RCC 7860 (cell line): Measurements from ENCODE around the gene NAGK.
"Not testable (repeated sequence)": the region's sequence is repeated elsewhere in the genome, so short reads cannot be mapped to it uniquely, and the experiment has no call there.

ENCODE experiments used
- DNase-seq: peaks from one replicate; pipeline ENCODE4 v3.0.0-alpha.2; 2015; ENCODE audit warnings: low spot score
- FAIRE-seq: peaks from 2 replicates; lab custom pipeline; 2012; peaks lifted over from hg19 to GRCh38; lab: Jason Lieb, UNC

NAGK gene

DNA sequence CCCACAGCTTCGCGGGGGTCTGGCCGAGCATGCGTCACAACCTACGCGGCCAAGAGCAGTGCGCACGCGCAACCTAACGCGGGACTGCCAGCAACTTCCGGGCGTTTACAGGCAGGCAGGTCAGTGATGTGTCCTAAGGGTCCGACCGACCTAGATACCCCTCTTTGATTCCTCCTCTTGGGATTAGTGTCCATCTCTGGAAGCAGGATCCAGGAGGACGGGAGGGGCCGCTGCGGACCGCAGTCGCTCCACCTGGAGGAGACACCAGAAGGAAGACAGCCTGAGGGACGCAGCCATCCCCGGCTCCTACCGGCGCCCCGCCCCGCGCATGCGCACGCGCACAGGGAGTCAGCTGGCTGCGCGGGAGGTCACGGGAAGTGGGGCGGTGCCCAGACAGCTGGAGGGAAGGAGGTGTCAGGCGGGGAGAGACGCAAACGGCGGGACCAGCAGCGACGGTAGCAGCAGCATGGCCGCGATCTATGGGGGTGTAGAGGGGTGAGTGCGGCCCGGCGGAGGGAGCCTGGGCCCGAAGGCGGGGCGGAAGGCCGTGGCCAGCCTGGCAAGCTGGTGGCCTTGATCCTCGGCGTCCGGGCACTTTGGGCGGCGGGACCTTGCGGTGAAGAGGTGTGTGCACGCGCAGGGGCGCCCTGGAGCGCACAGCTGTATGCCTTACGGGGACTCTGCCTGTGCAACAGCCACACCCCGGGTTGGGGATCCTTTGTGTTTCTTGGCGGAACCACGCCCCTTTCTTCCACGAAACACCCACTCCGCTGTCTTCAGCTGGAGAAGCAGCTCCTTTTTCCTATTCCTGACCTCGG, at the start of gene NAGK:
Gene NAGK (plus strand): TSS at position 431 of the 818 bp plus-strand sequence. CDS start 36 bp downstream, at position 467.
- FAIRE-seq, result no peak
- peak; percentile 87 for DNase-seq

DNA sequence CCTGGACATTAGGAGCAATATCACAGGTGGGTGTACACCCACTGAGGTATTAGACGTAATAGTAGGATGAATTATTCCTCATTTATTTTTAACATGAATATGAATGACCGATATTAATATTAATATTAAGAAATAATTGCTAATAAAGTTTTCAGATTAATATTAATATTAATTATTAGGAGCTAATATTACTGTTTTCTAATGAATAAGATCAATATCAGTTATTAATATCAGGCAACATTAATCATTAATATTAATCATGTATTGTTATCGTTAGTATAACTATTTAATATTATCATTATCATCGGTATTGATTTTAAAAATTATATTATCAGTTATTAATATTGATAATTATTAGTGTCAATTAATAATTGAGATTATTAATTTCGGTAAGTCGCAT, 48.5 kb upstream of the NAGK start:
- not testable (repeated sequence) for DNase-seq, FAIRE-seq

DNA sequence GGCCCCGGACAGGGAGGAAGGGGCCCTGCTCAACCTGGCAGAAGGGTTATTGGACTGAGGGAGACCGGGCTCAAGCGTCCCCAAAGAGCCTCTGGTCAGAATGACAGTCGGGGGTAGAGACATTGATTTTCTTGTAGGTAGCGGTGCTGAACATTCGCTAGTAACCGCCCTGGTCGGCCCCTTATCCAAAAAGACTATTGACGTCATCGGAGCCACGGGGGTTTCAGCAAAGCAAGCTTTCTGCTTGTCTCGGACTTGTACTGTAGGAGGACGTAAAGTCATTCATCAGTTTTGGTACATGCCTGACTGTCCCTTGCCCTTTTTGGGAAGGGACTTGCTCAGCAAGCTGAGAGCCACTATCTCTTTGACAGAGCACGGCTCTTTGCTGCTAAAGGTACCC, 47.1 kb upstream of the NAGK start:
- not testable (repeated sequence) for DNase-seq, FAIRE-seq

DNA sequence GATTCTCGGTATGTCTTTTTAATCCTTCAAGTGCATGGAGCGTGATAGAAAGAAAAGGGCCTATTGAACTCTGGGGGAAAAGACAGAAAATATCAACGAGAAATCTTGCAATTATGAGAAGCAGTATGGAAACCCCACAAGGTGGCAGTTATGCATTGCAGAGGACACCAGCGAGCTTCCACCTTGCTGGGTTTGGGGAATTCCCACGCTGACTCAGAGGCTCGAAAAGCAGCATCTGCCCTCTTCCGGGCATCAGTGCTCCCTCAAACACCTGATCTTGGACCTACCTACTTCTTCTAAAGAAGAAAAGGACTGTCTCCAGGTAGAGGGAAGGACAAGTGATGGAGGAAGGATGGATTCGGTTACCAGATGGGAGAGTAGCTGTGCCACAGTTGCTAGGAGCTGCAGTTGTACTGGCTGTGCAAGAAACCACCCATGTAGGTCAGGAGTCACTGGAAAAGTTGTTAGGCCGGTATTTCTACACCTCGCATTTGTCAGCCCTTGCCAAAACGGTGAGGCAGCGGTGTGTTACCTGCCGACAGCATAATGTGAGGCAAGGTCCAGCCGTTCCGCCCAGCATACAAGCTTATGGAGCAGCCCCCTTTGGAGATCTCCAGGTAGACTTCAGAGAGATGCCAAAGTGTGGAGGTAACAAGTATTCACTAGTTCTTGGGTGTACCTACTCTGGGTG, 44.8 kb upstream of the NAGK start:
- FAIRE-seq, DNase-seq: not testable (repeated sequence)

DNA sequence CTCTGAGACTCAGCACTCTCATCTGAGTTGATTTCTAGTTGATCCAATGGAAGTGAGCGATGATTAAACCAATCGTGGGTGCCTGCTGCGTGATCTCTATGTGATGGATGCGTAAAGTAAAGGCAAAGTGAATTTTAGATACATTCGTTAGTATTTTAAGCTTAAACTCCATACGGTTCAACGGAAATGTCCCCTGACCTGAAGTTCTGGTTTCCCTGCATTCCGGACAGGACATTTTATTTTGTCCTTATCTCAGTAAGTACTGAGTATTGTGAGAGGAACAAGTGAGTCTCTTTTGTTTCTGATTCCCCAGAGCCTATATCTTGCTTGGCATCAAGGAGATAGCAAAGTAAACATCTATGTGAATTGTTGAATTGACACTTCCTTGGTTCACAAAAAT, 32.2 kb upstream of the NAGK start:
- not testable (repeated sequence) for DNase-seq, FAIRE-seq

DNA sequence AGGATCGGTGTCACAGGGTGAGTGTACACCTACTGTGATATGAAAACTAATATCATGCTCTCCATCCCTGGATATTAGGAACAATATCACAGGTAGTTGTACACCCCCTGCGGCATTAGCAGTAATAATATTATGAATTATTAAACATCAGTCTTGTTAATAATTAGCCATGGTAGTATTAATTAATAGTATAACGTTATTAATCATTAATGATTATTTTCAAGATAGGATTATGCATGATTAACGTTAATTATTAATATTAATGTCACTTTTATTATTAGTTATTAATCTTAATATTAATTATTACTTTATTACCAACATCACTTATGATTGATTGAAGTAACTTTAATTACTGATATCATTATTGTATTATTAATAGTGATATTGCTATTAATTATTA, 26.2 kb upstream of the NAGK start:
- FAIRE-seq (peak; percentile 56), DNase-seq (no peak)

DNA sequence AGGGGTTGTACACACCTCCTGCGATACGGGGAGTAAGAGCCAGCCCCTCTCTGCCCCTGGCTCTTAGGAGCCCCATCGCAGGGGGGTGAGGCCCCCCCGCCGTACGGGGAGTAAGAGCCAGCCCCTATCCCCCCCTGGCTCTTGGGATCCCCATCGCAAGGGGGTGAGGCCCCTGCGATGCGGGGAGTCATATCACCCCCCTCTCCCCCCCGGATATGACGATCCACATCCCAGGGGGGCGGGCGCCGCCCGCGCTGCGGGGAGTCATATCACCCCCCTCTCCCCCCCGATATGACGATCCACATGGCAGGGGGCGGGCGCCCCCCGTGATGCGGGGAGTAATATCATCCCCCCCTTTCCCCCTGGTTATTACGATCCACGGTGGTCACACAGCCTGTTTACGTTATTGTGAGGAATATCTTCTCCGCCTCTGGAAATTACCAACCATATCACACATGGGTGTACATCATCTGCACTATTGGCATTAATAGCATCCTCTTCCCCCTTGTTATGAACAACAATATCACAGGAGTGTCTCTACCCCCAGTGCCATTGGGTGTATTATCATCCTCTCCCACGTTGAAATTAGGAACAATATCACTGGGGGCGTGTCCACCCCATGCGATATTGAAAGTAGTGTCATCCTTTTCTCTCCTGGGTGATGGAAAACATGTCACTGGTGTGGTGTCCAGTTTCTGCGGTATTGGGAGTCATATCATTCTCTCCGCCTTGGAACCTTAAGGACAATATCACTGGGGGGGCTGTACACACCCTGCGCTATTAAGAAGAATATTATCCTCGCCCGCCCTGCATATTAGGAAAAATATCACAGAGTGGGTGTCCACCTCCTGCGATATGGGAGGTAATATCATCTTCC, 24.7 kb upstream of the NAGK start:
- DNase-seq (no peak), FAIRE-seq (no peak)

DNA sequence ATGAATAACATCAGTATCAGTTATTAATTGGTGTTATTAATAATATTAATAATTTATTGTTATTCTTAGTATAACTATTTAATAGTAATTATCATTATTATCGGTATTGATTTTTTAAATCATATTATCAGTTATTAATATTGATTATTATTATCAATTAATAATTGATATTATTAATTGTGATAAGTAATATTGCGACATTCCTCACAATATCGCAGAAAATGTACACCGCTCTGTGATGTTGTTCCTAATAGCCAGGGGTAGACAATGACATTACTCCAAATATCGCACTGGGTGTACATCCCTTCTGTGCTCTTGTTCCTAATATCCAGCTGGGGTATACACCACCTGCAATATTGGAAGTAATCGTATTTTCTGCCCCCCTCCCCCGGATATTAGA, 23.3 kb upstream of the NAGK start:
- DNase-seq (no peak), FAIRE-seq (peak; percentile 75)

DNA sequence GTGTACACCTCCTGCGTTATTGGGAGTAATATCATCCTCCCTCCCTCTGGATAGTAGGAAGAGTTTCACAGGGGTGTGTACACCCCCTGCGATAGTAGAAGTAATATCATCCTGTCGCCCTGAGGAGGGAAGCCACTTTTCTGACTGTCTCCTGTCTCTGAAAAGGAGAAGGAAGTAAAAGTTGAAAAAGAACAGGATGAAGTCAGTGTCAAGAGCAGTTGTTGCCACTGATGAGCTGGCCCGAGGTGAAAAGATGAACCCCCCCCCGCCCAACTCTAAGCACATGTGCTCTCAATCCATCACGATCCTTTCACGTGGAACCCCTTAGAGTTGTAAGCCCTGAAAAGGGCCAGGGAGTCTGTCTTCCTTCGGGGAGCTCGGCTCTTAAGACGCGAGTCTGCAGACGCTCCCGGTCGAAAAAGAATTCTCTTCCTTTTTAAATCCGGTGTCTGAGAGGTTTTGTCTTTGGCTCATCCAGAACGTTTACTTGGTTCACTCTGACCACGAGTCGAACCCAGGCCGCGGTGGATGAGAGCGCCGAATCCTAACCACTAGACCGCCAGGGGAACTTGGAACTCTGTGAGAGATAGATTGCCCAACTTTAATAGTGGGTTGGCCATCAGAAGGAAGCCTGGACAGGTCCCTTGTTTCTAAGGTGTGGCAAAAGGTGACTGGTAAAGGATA, 22.4 kb upstream of the NAGK start:
- DNase-seq, result no peak
- FAIRE-seq, result no peak

DNA sequence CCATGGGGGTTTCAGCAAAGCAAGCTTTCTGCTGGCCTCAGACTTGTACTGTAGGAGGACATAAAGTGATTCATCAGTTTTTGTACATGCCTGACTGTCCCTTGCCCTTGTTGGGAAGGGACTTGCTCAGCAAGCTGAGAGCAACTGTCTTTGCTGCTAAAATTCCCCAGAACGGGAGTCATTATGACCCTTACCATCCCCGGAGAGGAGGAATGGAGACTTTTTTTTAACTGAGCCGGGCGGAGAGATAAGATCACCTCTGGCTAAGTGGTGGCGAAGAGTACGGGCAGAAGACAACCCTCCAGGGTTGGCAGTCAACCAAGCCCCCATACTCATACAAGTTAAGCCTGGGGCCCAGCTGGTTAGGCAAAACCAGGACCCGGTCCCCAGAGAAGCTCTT, 20.4 kb upstream of the NAGK start:
- DNase-seq (no peak), FAIRE-seq (no peak)

DNA sequence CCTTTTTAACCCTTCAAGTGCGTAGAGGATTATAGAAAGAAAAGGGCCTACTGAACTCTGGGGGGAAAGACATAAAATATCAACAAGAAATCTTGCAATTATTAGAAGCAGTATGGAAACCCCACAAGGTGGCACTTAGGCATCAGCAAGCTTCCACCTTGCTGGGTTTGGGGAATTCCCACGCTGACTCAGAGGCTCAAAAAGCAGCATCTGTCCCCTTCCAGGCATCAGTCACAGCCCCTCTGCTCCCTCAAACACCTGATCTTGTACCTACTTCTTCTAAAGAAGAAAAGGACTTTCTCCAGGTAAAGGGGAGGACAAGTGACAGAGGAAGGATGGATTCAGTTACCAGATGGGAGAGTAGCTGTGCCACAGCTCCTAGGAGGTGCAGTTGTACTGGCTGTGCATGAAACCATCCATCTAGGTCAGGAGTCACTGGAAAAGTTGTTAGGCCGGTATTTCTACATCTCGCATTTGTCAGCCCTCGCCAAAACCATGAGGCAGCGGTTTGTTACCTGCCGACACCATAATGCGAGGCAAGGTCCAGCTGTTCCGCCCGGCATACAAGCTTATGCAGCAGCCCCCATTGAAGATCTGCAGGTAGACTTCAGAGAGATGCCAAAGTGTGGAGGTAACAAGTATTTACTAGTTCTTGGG, 18.6 kb upstream of the NAGK start:
- not testable (repeated sequence) for DNase-seq, FAIRE-seq

DNA sequence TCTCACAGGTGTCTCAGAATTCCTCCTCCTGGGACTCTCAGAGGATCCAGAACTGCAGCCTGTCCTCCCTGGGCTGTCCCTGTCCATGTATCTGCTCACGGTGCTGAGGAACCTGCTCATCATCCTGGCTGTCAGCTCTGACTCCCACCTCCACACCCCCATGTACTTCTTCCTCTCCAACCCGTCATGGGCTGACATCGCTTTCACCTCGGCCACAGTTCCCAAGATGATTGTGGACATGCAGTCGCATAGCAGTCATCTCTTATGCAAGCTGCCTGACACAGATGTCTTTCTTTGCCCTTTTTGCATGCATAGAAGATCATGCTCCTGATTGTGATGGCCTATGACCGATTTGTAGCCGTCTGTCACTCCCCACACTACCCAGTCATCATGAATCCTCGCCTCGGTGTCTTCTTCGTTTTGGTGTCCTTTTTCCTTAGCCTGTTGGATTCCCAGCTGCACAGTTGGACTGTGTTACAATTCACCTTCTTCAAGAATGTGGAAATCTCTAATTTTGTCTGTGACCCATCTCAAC, 13.2 kb upstream of the NAGK start:
- FAIRE-seq, result not testable (repeated sequence)

DNA sequence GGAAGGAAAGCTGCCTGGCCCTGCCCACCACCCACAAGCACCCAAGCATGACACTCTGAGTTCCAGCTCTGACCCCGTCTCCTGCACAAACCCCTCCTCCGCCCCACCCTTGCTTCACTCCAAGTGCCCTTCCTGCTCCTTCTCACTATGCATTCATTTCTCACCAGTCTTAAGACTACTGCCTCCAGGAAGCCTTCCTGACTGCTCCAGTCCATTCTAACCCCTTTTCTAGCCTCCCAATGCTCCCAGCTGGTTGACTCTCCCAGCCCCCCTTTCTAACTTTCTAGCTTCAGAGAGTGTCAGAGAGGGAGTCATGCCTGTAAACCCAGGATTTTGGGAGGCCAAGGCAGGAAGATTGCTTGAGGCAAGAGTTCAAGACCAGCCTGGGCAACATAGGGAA, 8.2 kb upstream of the NAGK start:
- no peak for DNase-seq
- no peak for FAIRE-seq

More for the DNA sequence above, 13.2 kb upstream of the NAGK start:
- DNase-seq, result not testable (repeated sequence)

DNA sequence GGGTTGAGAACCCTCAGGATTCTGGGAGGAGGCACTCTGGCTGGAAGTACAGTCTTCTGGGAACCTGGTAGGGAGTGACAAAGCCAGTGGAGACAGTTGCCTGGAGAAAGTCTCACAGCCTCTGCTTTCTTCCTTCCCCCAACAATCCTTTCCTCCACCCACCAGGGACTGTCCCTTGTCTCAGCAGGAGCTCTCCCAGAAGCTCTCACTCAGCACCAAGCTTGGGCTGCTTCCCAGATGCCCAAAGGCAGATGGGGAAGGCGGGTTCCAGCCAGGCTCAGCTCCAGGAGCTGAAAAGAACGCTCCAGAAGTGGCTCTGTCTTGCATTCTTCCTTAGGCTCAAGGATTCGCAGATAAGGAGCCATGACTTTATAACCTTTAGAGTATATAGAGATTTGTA, 7.6 kb upstream of the NAGK start:
- DNase-seq (no peak), FAIRE-seq (no peak)

DNA sequence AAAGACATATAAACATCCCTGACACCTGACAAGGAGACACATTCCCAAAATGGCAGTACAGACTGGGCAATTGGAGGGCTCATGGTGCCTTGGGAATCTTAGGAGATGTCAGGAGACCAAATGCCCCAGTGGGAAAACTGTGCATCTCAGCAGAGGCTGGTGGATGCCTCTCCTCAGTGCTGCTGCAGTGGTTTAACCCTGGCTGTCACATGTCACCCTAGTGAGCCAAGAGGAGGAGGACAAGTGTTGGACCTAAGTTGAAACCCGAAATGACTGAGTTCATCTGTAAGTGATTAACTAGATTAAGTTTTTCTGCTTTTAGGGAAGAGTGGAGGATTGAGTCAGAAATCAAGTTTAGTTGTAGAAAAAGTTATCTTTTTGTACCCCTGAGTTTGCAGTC, 5.2 kb upstream of the NAGK start:
- FAIRE-seq (no peak), DNase-seq (no peak)

DNA sequence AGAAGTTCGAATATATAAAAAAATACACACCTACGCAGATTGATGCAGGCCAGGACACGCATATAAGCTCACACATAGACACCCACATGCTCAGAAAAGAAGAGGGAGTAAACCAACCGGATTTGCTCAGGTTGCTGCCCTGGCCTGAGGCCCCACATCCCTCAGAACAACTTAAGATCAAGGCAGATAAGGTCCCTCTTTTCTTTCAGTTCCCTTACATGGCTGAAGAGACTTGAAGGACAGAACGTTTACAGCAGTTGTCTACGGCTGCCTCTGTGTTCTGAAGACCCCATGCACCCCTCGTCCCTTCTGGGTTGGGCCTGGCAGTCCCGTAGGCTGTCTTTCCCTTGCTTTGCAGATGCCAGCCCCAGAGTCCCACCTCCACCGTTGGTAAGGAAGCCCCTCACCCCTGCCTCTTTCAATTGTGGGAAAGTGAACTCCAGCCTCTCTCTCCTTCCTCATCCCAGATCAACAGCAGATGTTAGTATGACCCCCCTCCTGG, 4.3 kb upstream of the NAGK start:
- DNase-seq (no peak), FAIRE-seq (no peak)

DNA sequence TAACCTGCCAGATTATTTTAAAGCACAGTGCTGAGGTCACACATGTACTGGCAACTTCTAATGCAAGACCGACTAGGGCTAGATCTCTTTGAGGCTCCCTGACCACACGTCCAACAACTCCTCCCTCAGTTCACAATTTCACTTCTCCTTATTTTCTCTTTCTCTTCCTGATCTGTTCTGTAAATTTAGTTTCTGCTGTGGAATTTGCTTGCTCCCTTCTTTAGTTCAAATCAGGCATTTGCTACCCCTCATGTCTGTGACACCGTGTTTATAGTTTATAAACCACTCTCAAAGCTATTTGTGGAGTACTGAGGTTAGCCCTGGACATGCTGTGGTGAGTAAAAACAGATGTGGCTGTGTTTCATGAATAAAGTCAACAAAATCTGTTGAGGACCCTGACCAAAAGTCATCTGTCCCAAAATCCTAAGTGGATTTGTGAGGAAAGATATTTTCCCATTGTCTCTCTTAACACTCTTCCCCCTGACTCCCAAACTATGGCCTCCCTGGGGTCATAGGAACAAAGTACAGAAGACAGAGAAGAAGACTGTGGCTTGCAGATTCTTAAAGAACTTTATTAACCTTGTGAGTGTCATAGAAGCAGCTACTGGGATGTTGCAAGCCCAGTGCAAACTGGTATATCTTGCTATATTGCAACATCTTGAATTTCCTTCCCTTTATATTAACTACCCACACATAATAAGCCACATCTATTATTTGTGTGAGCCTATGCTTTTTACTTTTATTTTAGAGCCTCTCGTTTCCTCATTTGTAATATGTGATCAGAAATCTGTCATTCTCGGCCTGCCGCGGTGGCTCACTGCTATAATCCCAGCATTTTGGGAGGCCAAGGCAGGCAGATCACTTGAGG, 3.5 kb upstream of the NAGK start:
- DNase-seq (no peak), FAIRE-seq (no peak)

DNA sequence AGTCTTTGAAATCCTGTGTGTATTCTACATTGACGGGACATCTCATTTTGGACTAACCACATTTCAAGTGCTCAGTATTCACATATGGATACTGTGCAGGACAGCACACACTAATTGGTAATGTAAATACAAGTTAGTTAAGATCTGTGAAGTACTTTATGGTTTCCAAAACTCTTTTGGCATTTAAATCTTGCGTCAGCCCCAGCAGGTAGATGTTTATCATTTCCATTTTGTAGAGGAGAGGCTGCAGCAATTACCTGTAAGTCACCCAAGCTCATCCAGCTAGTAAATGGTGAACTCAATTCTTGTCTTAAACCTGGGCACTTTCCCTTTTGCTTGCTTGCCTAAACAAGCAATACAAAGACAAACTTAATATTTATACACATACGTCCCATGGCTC, 1.6 kb upstream of the NAGK start:
- DNase-seq (no peak), FAIRE-seq (no peak)
